GM21423 (cell line): ENCODE results near the gene DYRK1A.

ENCODE experiments used
- ATAC-seq: cut with Tn5 transposase; IDR thresholded peaks from one replicate; pipeline ENCODE4 v1.9.1; 2021; ENCODE audit warnings: mild to moderate bottlenecking, moderate library complexity; ENCODE audit not compliant: unreplicated experiment

The DYRK1A gene

GRCh38 chr21:37384416-37384815 lies 17.8 kb downstream of the DYRK1A start:
- no peak for ATAC-seq

- ATAC-seq: no peak
Measured at GRCh38 chr21:37385179-37385765, 18.7 kb downstream of the DYRK1A start.

GRCh38 chr21:37386151-37386550 lies 19.6 kb downstream of the DYRK1A start:
- no peak for ATAC-seq

- ATAC-seq: no peak
Measured at GRCh38 chr21:37389456-37389855, 22.9 kb downstream of the DYRK1A start.

- no peak for ATAC-seq
Measured at GRCh38 chr21:37391666-37392065, 25.1 kb downstream of the DYRK1A start.

- ATAC-seq: no peak
Measured at GRCh38 chr21:37392441-37392840, 25.9 kb downstream of the DYRK1A start.

GRCh38 chr21:37393030-37393429 lies 26.5 kb downstream of the DYRK1A start:
- ATAC-seq: no peak

- no peak for ATAC-seq
Measured at GRCh38 chr21:37393786-37394185, 27.2 kb downstream of the DYRK1A start.

- no peak for ATAC-seq
Measured at GRCh38 chr21:37395961-37396360, 29.4 kb downstream of the DYRK1A start.

GRCh38 chr21:37396855-37397254 lies 30.3 kb downstream of the DYRK1A start:
- no peak for ATAC-seq

GRCh38 chr21:37398697-37399096 lies 32.1 kb downstream of the DYRK1A start:
- no peak for ATAC-seq

GRCh38 chr21:37402251-37402867 lies 35.8 kb downstream of the DYRK1A start:
- ATAC-seq: no peak

GRCh38 chr21:37405629-37406028 lies 39.1 kb downstream of the DYRK1A start:
- ATAC-seq: no peak

GRCh38 chr21:37407719-37408420 lies 41.3 kb downstream of the DYRK1A start:
- ATAC-seq: peak; percentile 57

GRCh38 chr21:37408464-37409193 lies 42.1 kb downstream of the DYRK1A start:
- ATAC-seq: no peak

- no peak for ATAC-seq
Measured at GRCh38 chr21:37410639-37411038, 44.1 kb downstream of the DYRK1A start.

GRCh38 chr21:37412603-37413360 lies 46.2 kb downstream of the DYRK1A start:
- no peak for ATAC-seq

- no peak for ATAC-seq
Measured at GRCh38 chr21:37413553-37414291, 47.1 kb downstream of the DYRK1A start.

GRCh38 chr21:37414292-37415253 lies 48.0 kb downstream of the DYRK1A start:
- ATAC-seq: no peak
